Stimulated activated CD4-positive, alpha-beta T cell treated with anti-CD3 and anti-CD28 coated beads, Interleukin-4, amount 100 ng/mL, for 4 hours (primary cell): ENCODE data around the gene RPS19BP1.

Experiments used
- DNase-seq, 2 experiments: peaks; one replicate each; pipeline ENCODE4 v3.0.0-alpha.2; 2020

Gene RPS19BP1

GRCh38 chr22:39532215-39533073 is at the start of gene RPS19BP1:
Gene RPS19BP1 (minus strand): TSS chr22:39532748. CDS start chr22:39532738, 10 bp downstream.
- peak; percentile 98 to 100 for DNase-seq

- no peak for DNase-seq
These were observed 48.8 kb upstream of the RPS19BP1 start for GRCh38 chr22:39581303-39581702.

GRCh38 chr22:39580795-39581194 is 48.2 kb upstream of the RPS19BP1 start:
- no peak for DNase-seq

DNA sequence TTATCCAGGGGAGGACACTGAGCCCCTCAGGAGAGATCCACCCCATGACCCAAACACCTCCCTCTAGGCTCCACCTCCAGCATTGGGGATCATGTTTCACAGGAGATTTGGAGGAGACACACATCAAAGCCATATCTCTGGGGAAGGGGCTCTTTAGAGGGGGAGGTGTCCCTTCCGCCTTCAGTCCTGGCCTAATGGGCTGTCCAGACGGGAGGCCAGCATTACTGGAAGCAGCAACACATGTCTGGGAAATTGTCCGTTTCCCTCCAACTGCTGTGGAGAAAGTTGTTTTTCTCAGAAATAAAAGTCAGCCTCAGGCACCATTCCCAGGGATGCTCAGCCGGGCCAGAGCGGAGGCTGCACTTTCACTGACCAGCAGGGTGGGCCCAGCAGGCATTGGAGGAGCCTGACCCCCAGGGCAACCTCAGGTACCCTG is 47.5 kb upstream of the RPS19BP1 start:
- DNase-seq, result no peak

DNA sequence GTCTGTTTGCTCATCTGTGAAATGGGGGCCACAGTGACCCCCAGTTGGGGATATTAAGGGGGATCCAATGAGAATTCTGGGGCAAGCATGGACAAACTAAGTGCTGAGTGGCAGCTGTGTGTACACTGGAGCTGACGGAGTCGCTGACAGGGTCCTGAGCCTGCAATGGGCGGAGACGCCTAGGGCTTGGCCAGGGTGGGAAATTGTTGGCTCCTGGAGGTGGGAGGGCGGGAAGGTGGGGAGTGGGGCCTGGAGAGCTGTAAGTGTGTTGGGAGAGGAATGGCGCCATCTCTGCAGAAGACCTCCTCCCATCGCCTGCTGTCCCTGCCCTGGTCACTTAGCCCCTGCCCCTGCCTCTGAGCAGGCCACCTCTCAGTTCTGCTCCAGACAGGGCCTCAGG is 45.4 kb upstream of the RPS19BP1 start:
- DNase-seq, result no peak

- DNase-seq, result no peak
These were observed 44.8 kb upstream of the RPS19BP1 start for GRCh38 chr22:39577366-39577765.

DNA sequence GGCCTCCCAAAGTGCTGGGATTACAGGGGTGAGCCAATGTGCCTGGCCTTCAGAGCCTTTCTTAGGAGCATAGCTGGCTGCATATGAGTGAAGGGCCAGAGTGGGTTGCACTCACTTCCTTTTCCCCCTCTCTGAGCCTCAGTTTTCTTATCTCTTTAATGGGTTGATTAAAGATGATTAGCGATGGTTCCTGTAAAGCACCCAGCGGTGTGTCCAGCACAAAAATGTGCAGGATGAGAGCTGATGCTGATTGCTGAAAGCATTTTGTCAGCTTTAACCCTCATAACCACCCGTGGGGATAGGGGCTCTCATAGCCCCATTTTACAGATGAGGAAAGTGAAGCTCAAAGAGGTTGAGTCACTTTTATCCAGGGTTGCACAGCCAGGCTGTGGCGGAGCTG is 43.5 kb upstream of the RPS19BP1 start:
- no peak for DNase-seq

DNA sequence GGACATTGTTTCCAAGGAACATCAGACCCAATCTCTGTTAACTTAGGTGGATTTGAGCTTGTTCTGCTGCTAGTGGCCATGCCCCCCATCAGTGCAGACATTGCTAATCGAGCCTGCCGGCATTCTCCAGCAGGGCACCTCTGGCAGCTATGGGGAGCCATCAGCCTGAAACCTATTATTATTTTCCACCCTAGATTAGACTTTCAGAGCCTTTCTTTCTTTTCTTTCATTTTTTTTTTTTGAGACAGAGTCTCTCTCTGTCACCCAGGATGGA is 42.9 kb upstream of the RPS19BP1 start:
- no peak for DNase-seq

DNA sequence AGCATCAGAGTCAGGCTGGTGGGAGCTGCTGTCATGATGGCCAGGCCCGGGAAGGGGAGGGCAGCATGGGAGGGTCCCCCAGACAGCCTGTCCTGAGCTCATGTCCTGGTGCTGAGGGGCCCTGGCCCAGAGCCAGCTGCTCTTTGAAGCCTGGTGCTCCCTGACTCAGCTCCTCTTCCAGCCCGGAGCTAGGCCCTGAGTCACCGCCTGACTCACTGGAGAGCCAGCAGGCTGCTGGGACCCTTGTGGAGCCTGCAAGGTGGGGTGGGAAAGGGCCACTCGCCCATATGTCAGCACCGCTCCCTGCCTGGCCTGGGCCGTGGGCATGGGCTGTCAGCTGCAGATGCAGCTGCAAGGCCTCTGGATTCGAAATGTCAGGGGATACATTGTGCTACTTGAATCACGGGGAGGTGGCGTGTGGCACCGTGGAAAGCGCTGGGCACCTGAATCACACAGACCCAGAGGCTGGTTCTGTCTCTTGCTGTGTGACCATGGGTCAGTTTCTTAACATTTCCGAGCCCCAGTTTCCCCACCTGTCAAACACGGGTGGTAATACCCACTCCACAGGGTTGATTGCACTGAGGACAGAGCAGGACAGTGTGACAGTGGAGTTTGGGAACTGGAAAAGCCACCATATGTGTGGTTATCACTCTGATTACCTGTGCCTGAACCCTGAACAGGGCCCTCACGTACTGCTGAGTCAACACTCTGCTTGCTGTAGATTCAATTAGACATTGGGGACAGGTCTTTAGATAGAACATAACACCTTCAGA is 42.4 kb upstream of the RPS19BP1 start:
- DNase-seq, result no peak

- DNase-seq, result no peak
These were observed 39.0 kb upstream of the RPS19BP1 start for GRCh38 chr22:39571538-39571937.

- no peak for DNase-seq
These were observed 38.1 kb upstream of the RPS19BP1 start, which contains the start of gene CACNA1I for GRCh38 chr22:39570665-39571064. Gene CACNA1I (plus strand): TSS chr22:39570753. CDS start chr22:39570753, 0 bp downstream.

GRCh38 chr22:39570226-39570625 is 37.7 kb upstream of the RPS19BP1 start:
- no peak for DNase-seq

DNA sequence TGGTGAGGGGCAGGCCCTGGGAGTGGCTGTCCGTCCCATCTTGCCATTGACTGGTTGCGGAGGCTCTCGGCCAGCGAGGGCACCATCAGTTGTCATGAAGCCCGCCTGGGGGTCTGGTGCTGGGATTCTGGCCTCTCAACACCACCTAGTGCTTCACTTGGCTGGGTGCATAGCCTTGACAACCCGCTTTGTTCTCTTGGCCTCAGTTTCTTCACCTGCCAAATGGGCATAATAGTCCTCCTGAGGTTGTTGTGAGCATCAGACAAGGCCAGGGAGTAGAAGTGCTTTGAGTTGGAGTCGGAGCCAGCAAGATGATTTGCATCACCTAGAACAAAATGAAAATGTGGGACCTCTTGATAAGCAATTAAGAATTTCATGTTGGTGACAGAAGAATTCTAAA is 36.5 kb upstream of the RPS19BP1 start:
- no peak for DNase-seq

DNA sequence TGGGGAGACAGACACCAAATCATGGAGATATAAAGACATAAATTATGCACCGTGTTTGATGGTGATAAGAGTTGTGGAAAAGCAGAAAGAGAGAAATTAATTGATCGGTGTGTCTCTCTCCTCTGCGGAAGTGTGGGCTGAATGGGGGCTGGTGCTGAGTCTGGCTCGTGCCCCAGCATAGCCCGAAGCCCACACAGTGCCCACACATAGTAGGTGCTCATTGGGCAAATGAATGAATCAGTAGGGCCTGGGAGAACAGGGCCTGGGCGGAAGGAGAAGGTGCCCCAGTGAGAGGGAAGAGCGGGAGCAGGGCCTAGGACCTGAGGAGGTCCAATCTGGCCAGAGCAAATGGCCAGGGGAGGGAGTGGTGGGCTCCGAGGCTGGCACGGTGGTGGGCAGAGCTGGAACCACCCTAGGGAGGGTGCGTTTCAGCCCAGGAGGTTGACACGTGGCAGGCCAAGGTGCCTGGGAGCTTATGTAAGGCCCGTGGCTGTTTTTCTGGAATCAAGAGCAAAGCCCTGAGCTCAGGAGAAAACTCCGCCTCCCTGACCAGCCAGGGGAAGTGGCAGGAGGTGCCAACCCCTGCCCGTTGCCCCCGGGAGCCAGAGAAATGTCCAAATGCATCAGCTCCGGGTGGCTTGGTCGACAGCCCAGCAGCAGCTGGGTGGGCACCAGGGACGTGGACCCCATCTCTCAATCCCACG is 35.9 kb upstream of the RPS19BP1 start:
- no peak for DNase-seq

- DNase-seq, result peak; percentile 24 to 35
These were observed 34.8 kb upstream of the RPS19BP1 start for GRCh38 chr22:39567135-39567946.

GRCh38 chr22:39565414-39565944 is 32.9 kb upstream of the RPS19BP1 start:
- no peak for DNase-seq

DNA sequence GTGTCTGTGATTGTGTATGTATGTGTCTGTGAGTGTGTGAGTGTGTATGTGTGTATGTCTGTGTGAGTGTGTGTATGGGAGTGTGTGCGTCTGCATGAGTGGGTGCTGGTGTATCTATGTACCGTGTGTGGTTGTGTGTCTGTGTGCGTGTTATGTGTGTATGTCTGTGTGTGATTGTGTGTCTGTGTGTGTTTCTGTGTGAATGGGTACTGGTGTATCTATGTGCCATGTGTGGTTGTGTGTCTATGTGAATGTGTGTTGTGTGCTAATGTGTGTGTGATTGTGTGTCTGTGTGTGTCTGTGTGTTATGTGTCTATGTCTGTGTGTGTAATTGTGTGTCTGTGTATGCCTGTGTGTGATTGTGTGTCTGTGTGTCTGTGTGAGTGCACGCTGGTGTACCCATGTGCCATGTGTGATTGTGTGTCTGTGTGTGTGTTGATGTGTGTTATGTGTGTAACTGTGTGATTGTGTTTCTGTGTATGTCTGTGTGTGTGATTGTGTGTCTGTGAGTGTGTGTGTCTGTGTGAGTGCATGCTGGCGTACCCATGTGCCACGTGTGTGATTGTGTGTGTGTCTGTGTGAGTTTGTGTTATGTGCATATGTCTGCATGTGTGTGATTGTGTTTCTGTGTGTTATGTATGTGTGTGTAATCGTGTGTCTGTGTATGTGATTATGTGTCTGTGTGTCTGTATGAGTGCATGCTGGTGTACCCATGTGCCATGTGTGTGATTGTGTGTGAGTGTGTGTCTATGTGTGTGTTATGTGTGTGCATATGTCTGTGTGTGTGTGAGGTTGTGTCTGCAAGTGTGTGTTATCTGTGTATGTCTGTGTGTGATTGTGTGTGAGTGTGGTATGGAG is 31.3 kb upstream of the RPS19BP1 start:
- no peak for DNase-seq

DNA sequence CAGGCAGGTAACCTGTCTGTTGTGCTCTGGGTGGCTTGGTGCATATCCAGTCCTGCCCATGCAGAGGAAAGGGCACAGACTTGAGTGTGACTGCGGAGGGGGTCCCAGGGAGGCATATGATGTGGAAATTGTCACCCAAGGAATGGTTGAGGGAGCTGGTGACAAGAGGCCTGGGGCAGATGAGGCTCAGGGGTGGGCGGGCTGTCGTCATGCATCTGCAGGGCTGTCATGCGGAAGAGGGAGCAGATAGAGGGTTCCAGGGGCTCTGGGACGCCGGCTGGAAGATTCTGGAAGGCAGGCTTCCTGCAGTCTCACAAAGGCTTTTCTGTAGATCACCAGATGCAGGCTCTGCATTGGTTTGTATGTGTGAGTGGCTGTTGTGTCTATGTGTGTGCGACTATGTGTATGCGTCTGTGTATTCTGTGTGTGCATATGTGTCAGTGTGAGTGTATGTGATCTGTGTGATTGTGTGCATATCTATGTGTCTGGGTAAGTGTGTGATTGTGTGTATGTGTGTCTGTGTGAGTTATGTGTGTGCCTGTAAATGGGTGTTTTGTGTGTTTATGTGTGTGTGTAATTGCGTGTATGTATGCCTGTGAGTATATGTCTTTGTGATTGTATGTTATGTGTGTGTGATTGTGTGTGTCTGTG is 30.4 kb upstream of the RPS19BP1 start:
- no peak for DNase-seq

DNA sequence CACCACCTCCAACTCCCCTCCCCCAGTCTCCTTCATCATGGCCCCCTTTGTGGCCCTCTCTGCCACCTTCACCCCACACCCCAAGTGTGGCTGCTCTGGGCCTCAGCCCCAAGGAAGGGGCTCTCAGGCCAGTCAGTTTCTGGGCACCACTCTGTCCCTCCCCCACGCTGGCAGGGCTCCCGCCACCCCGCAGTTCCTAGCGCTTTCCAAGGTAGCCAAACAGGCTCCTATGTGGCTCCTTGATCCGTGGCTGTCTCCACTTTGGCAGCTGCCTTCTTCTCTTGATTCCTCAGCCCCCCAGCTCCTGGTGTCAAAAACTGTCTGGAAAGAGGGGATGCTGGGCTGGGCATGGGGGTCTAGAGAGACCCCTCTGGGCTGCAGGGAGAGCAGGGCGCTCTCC is 27.6 kb upstream of the RPS19BP1 start:
- no peak for DNase-seq

- DNase-seq, result no peak
These were observed 27.0 kb upstream of the RPS19BP1 start for GRCh38 chr22:39559456-39560105.
